HEK293T (cell line): ENCODE measurements around the gene SHC4.
A peak's percentile ranks its signal among the peaks of the same experiment; 100 is the strongest.

Experiments
- CTCF ChIA-PET: fragments of 350-600 bp; formaldehyde crosslinking; extraction: SDS; loops from one replicate; lab custom pipeline; 2021; ENCODE audit warnings: antibody characterized with exemption, inconsistent platforms; lab: Yijun Ruan, JAX
- POLR2A ChIA-PET: fragments of 350-600 bp; formaldehyde crosslinking; extraction: SDS; loops from one replicate; lab custom pipeline; 2020; ENCODE audit warnings: antibody characterized with exemption, inconsistent platforms; lab: Yijun Ruan, JAX
- DNase-seq: peaks from one replicate; pipeline ENCODE4 v3.0.0; 2012; ENCODE audit warnings: mixed read lengths; ENCODE audit errors: extremely low spot score
- ARNT ChIP-seq: fragments of 450-650 bp; IDR thresholded peaks from 2 replicates; pipeline ENCODE4 v1.6.1; 2017; ENCODE audit warnings: mild to moderate bottlenecking
- BHLHE40 ChIP-seq: fragments of 450-650 bp; IDR thresholded peaks from 2 replicates; pipeline ENCODE4 v1.6.1; 2016; ENCODE audit warnings: mild to moderate bottlenecking, moderate library complexity, borderline replicate concordance
- CTBP1 ChIP-seq: fragments of 450-650 bp; IDR thresholded peaks from 2 replicates; pipeline ENCODE4 v1.6.1; 2016; ENCODE audit warnings: borderline replicate concordance
- ELF4 ChIP-seq: fragments of 450-650 bp; IDR thresholded peaks from 2 replicates; pipeline ENCODE4 v1.6.1; 2017; ENCODE audit warnings: antibody characterized with exemption
- FOXA1 ChIP-seq: fragments of 450-650 bp; IDR thresholded peaks from 2 replicates; pipeline ENCODE4 v1.6.1; 2016; ENCODE audit warnings: mild to moderate bottlenecking
- FOXK2 ChIP-seq: fragments of 450-650 bp; IDR thresholded peaks from 2 replicates; pipeline ENCODE4 v1.6.1; 2016; ENCODE audit warnings: mild to moderate bottlenecking
- FOXM1 ChIP-seq: fragments of 450-650 bp; IDR thresholded peaks from 2 replicates; pipeline ENCODE4 v1.6.1; 2017; ENCODE audit warnings: mild to moderate bottlenecking, borderline replicate concordance
- HDGF ChIP-seq: fragments of 450-650 bp; IDR thresholded peaks from 2 replicates; pipeline ENCODE4 v1.6.1; 2017; ENCODE audit warnings: antibody characterized with exemption, borderline replicate concordance
- L3MBTL2 ChIP-seq: fragments of 450-650 bp; conservative IDR thresholded peaks from 2 replicates; pipeline ENCODE4 v1.6.1; 2016; ENCODE audit warnings: mild to moderate bottlenecking
- LEF1 ChIP-seq: fragments of 450-650 bp; IDR thresholded peaks from 2 replicates; pipeline ENCODE4 v1.6.1; 2017; ENCODE audit warnings: mild to moderate bottlenecking, borderline replicate concordance
- NFRKB ChIP-seq: fragments of 450-650 bp; IDR thresholded peaks from 2 replicates; pipeline ENCODE4 v1.6.1; 2016; ENCODE audit warnings: mild to moderate bottlenecking, moderate library complexity
- PKNOX1 ChIP-seq: fragments of 450-650 bp; IDR thresholded peaks from 2 replicates; pipeline ENCODE4 v1.6.1; 2016
- SP1 ChIP-seq: fragments of 450-650 bp; IDR thresholded peaks from 2 replicates; pipeline ENCODE4 v1.6.1; 2017
- SUZ12 ChIP-seq: fragments of 450-650 bp; IDR thresholded peaks from 2 replicates; pipeline ENCODE4 v1.6.1; 2016; ENCODE audit warnings: mild to moderate bottlenecking
- TARDBP ChIP-seq: fragments of 450-650 bp; IDR thresholded peaks from 2 replicates; pipeline ENCODE4 v1.6.1; 2016
- ZNF384 ChIP-seq: fragments of 450-650 bp; IDR thresholded peaks from 2 replicates; pipeline ENCODE4 v1.6.1; 2016

Gene SHC4

DNA sequence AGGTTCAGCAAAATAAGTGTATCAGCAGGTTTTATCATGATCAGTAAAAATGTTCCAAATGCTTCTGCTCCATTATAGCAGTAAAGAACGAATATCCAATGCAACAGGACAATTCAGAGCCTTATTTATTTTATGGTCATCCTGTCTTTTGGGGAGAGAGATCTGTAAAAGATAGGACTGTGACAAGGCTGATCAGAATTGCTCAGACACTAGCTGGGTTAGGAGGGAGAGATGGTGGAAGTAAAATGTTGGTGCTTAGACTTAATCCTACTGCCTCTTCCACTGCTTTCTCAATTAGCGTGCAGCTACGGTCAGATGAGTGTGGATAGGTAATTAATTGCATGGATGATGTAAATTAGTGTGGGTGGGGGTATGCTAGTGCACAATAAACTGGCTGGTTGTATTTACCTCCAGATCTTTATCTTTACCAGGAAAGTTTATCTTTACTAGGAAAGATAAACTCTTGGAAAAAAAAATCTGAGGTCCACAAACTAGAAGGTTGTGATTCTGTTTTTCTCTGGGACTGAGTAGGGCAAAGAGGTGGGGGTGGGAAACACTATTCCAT, 83.6 kb downstream of the SHC4 start:
- TF ChIP-seq HDGF (no peak), TARDBP (no peak), FOXA1 (no peak), SUZ12 (no peak), SP1 (no peak), ARNT (no peak), ZNF384 (no peak), BHLHE40 (no peak), FOXK2 (no peak), ELF4 (no peak), L3MBTL2 (no peak), LEF1 (no peak), CTBP1 (no peak), NFRKB (no peak), FOXM1 (no peak)
- POLR2A ChIA-PET, result interaction anchor here (0.5 to 2.4 kb wide), 6 partner anchors 10 to 547 kb away, joined by 3 to 9 read pairs (median 5); partner anchors contain the start of gene GALK2

DNA sequence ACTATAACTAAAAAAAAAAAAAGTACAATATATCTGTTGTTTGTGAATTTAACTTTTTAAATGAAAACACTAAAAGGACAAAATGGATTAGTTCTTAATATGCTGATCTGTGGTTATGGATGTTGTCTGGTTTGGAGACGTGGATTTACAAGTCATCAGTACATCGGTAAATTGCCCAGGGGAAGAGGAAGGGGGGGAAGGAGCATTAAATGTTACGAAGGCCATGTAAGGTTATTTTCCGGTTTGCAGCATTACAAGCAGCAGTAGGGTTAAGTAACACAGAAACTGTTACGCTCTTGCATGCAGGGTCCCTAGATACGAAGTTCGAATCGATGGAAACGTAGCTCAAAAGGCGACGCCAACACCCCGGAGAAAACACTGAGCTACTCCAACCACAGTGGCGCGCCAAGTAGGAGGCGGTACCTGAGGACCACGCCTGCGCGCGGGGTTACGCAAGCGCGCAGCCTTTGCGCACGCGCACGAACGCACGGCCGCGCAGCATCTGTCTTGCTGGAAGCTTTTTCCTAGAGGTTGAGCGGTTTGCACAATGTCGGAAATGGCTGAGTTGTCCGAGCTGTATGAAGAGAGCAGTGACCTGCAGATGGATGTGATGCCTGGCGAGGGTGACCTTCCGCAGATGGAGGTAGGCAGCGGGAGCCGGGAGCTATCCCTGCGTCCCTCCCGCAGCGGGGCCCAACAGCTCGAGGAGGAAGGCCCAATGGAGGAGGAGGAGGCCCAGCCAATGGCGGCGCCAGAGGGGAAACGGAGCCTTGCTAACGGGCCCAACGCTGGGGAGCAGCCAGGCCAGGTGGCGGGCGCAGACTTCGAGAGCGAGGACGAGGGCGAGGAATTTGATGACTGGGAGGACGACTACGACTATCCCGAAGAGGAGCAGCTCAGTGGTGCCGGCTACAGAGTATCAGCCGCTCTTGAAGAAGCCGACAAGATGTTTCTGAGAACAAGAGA, 85.8 kb downstream of the SHC4 start, which contains the start of gene EID1:
TSS of gene EID1 (plus strand) at position 505 of the 966 bp plus-strand sequence. CDS start at position 548, 43 bp downstream.
- ChIA-PET CTCF (interaction anchor here (0.8 to 1.1 kb wide), 4 partner anchors 22 to 97 kb away, joined by 3 read pairs; partner anchors contain the start of gene SHC4), POLR2A (interaction anchor here (0.6 to 1.7 kb wide), 30 partner anchors 11 to 292 kb away, joined by 3 to 51 read pairs (median 4); partner anchors contain the start of genes CEP152, COPS2, GALK2 and SHC4)
- TF ChIP-seq L3MBTL2 (peak; percentile 51), LEF1 (no peak)
- DNase-seq, result peak; percentile 80

More for the DNA sequence above, 83.6 kb downstream of the SHC4 start:
- DNase-seq, result no peak
- CTCF ChIA-PET, result no interaction called here

DNA sequence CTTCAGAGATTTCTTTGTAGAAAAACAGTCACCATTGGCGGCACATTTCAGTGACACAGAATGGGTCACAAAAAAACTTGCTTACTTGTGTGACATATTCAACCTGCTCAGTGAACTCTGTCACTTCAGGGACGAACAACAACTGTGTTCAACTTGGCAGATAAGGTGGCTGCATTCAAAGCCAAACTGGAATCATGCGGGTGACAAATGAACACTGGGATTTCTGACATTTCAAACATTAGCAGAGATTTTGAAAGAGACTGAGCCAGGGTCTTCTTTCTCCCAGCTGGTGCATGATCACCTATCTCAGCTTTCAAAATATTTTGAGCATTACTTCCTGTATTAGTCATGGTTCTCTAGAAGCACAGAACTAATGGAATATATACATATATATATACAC, 87.7 kb downstream of the SHC4 start:
- DNase-seq, result no peak
- ChIA-PET POLR2A (no interaction called here), CTCF (no interaction called here)
- TF ChIP-seq FOXA1 (no peak), HDGF (no peak), SUZ12 (no peak), PKNOX1 (no peak), NFRKB (no peak), TARDBP (no peak), FOXM1 (no peak), CTBP1 (no peak), ZNF384 (no peak)

GRCh38 chr15:48875241-48875960, 88.3 kb downstream of the SHC4 start:
- no peak for DNase-seq
- ChIA-PET POLR2A (no interaction called here), CTCF (no interaction called here)
- TF ChIP-seq CTBP1, result no peak
- no peak for TF ChIP-seq FOXA1
- no peak for TF ChIP-seq ELF4
- TF ChIP-seq SP1, result no peak
- no peak for TF ChIP-seq LEF1
- TF ChIP-seq FOXK2, result no peak
- TF ChIP-seq ZNF384, result no peak

DNA sequence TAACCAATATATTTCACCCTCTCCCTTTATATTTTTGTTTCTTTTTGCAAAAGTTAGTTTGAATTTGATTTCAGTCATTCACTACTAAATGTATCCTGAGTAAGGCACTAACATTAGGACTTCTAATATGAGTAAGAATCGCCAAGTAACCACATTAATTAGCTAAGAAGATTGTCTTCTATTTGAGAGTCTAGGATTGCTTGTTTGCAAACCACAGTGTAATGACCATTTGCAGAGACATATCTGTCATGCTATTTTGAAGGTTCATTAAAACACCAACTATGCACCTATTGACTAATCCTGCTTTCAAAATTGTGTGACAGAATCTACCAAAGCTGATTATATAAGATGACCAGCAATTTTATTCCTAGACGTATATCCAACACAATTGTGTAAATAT, 91.1 kb downstream of the SHC4 start:
- no peak for TF ChIP-seq FOXA1
- DNase-seq, result no peak
- CTCF ChIA-PET, result no interaction called here
- POLR2A ChIA-PET, result interaction anchor here (0.5 kb wide), 1 partner anchor 8 kb away, joined by 3 read pairs; no protein-coding TSS in a partner anchor

DNA sequence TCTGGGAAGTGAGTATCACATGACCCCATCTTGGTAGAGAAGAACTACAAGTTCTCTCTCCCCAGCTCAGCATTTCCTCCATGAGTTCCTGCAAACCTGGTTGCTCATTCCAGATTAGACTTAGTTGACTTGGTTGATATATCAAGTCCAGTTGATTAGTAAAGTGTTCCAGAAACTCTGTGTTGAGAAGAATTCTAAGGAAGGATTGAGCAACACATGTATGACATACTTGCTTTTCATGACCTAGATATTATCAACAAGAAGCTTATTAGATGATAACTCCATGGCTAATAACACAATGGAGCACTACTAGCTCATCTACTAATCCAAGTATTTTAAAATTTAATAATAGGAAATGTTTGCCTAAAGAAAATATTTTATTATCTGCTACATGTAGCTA, 92.2 kb downstream of the SHC4 start:
- DNase-seq, result no peak
- TF ChIP-seq ZNF384 (no peak), FOXM1 (no peak), BHLHE40 (no peak)
- CTCF ChIA-PET, result no interaction called here
- POLR2A ChIA-PET, result no interaction called here

- ChIA-PET CTCF (no interaction called here), POLR2A (no interaction called here)
- no peak for DNase-seq
- TF ChIP-seq FOXA1 (no peak), L3MBTL2 (no peak), PKNOX1 (no peak), SUZ12 (no peak), ARNT (no peak)
These were observed 93.8 kb downstream of the SHC4 start for GRCh38 chr15:48869966-48870365.
